Ovary (tissue), 9 donors: ENCODE measurements around the gene ZRANB2. TPM values are rescaled to one million over a fixed set of nuclear protein-coding genes. Genes with fewer than 3 reads are reported as not detected.

Experiments used
- DNase-seq, 5 donors: peaks; one replicate each; pipeline ENCODE4 v3.0.0-alpha.2; 2019 to 2020
- H3K27ac ChIP-seq, 2 donors: fragments of 200-600 bp; one replicate each; pipeline versions ENCODE4 v1.5.1 to v1.8.0; 2019 to 2022
- H3K27me3 ChIP-seq: fragments of 200-600 bp; one replicate; pipeline ENCODE4 v1.8.0; 2022
- H3K36me3 ChIP-seq: fragments of 200-600 bp; sonication (generic); one replicate; pipeline ENCODE4 v1.5.1; 2019
- H3K4me1 ChIP-seq: one replicate; pipeline ENCODE4 v1.8.1; 2013; ENCODE audit warnings: mild to moderate bottlenecking, moderate library complexity; ENCODE audit not compliant: insufficient read depth
- H3K4me3 ChIP-seq: fragments of 200-600 bp; sonication (generic); one replicate; pipeline ENCODE4 v1.5.1; 2017
- H3K9me3 ChIP-seq, 2 donors: fragments of 200-600 bp in 1 of 2; sonication (generic) in 1 of 2; one replicate each; pipeline versions ENCODE4 v1.5.1 to v1.8.1; 2013 to 2019; ENCODE audit warnings: mild to moderate bottlenecking in 1 of 2, moderate library complexity in 1 of 2
- CTCF ChIP-seq, 3 donors: fragments of 450-650 bp in 2 of 3; fragments of 200-600 bp in 1 of 3; IDR thresholded peaks; one replicate each; pipeline versions ENCODE4 v1.5.1 to v1.8.0; 2016 to 2022; ENCODE audit warnings: antibody characterized with exemption in 3 of 3, mild to moderate bottlenecking in 1 of 3
- EP300 ChIP-seq: sonication (generic); formaldehyde crosslinking; IDR thresholded peaks from one replicate; pipeline ENCODE4 v1.6.1; 2017; ENCODE audit warnings: antibody characterized with exemption
- POLR2A ChIP-seq: fragments of 450-650 bp; IDR thresholded peaks from one replicate; pipeline ENCODE4 v1.6.1; 2017; ENCODE audit warnings: antibody characterized with exemption, mild to moderate bottlenecking, moderate library complexity
- WGBS, 3 donors: extraction: QIAGEN DNeasy Blood & Tissue Kit in 1 of 3; methylation state at CpG; one replicate each; pipeline versions ENCODE4 v1.1.5 to v1.1.7; 2013 to 2017; 5-methylcytosine and 5-hydroxymethylcytosine counted together
- intact Hi-C, 4 donors: fragments of 100-400 bp; cut with DNase I; formaldehyde crosslinking; loops; one replicate each; pipeline versions ENCODE4 v1.11.0 to v1.15.1; 2022 to 2023
- polyA plus RNA-seq, 2 donors: library from polyadenylated mRNA; stranded (reverse); fragments of 200-250 nt in 1 of 2; fragments of 350-450 nt in 1 of 2; fragmentation: Illumina TruSeq in 1 of 2; extraction: RNeasy Lipid Tissue Mini Kit (QIAGEN cat#74804) in 1 of 2; gene quantifications; one replicate each; pipeline ENCODE4 v1.2.3, GENCODE V29; 2013 to 2014
- total RNA-seq, 7 donors: library from RNA; depleted of rRNA in 2 of 7; stranded (reverse); fragments of >200 nt in 2 of 7; fragmentation: NEBNext Ultra II Directional in 3 of 7; extraction: Animal tissue kit (Norgen Biotek cat#: 25700) in 3 of 7; gene quantifications; one replicate each; pipeline versions ENCODE4 v1.1.0 to v1.2.4, GENCODE V29; 2016 to 2023
- donor health status: DM: no; HTN: no; CAD: no; lungs with moderate emphysema.
- donor health status: DM: no; HTN: no; CAD: no.
- donor health status: Bipolar disorder and iron deficiency.
- donor health status: DM: yes; HTN: yes; CAD: no.
- donor health status: DM: no; HTN: no; CAD: no.
- donor health status: DM: yes; HTN: yes; CAD: no.

ZRANB2 gene
- total and polyA plus RNA-seq, 9 donors = 53.4 to 109 (median 84.7) TPM

- DNase-seq = no peak
- H3K36me3 ChIP-seq = no peaks in the 10 kb centered on the region
- no peaks in the 10 kb centered on the region for H3K27me3 ChIP-seq
- WGBS, 3 donors = 97 to 98% (median 97%) methylated on average over 1 of the region's 1 CpG
- H3K4me1 ChIP-seq = no peaks in the 10 kb centered on the region
- H3K27ac ChIP-seq = no peak overlapping the region
- TF ChIP-seq CTCF (IDR thresholded peaks at IDR 0.05) (no peak), EP300 (no peak), POLR2A (no peak)
- H3K4me3 ChIP-seq = no peak overlapping the region
- intact Hi-C loops = no loop called here
- no peaks in the 10 kb centered on the region for H3K9me3 ChIP-seq
Observed at GRCh38 chr1:71033136-71033535, 47.7 kb downstream of the ZRANB2 start.

- Histone ChIP-seq H3K36me3 (no peaks in the 10 kb centered on the region), H3K4me1 (no peaks in the 10 kb centered on the region), H3K4me3 (no peak overlapping the region), H3K27me3 (no peaks in the 10 kb centered on the region), H3K9me3 (no peaks in the 10 kb centered on the region), H3K27ac (no peak overlapping the region)
- no peak for DNase-seq
- intact Hi-C loops = no loop called here
- no peak for TF ChIP-seq CTCF (IDR thresholded peaks at IDR 0.05)
- no peak for TF ChIP-seq EP300
- no peak for TF ChIP-seq POLR2A
Observed at GRCh38 chr1:71031426-71031825, 49.4 kb downstream of the ZRANB2 start.

GRCh38 chr1:71030026-71030425 lies 50.8 kb downstream of the ZRANB2 start:
- no peaks in the 10 kb centered on the region for H3K9me3 ChIP-seq
- H3K27me3 ChIP-seq = no peaks in the 10 kb centered on the region
- H3K36me3 ChIP-seq = no peaks in the 10 kb centered on the region
- intact Hi-C loops = no loop called here
- no peak overlapping the region for H3K27ac ChIP-seq
- H3K4me1 ChIP-seq = no peaks in the 10 kb centered on the region
- no peak for TF ChIP-seq EP300
- TF ChIP-seq CTCF (IDR thresholded peaks at IDR 0.05) = no peak
- no peak for TF ChIP-seq POLR2A
- H3K4me3 ChIP-seq = no peak overlapping the region
- WGBS, 3 donors = 81 to 84% (median 81%) methylated on average over 1 of the region's 1 CpG
- no peak for DNase-seq

GRCh38 chr1:71028981-71029380 lies 51.9 kb downstream of the ZRANB2 start:
- H3K27me3 ChIP-seq = no peaks in the 10 kb centered on the region
- no peaks in the 10 kb centered on the region for H3K36me3 ChIP-seq
- TF ChIP-seq EP300 (no peak), POLR2A (no peak), CTCF (IDR thresholded peaks at IDR 0.05) (no peak)
- H3K4me1 ChIP-seq = no peaks in the 10 kb centered on the region
- no peaks in the 10 kb centered on the region for H3K9me3 ChIP-seq
- no peak for DNase-seq
- WGBS, 3 donors = 81 to 94% (median 93%) methylated on average over 1 of the region's 1 CpG
- H3K4me3 ChIP-seq = no peak overlapping the region
- no peak overlapping the region for H3K27ac ChIP-seq
- intact Hi-C loops = no loop called here

- 86 to 89% (median 88%) methylated on average over 7 of the region's 7 CpGs for WGBS, 3 donors
- TF ChIP-seq EP300 (no peak), CTCF (IDR thresholded peaks at IDR 0.05) (no peak), POLR2A (no peak)
- DNase-seq = no peak
Observed at GRCh38 chr1:71027991-71028390, 52.8 kb downstream of the ZRANB2 start.

More at GRCh38 chr1:71027991-71028390, 52.8 kb downstream of the ZRANB2 start:
- H3K36me3 ChIP-seq = no peaks in the 10 kb centered on the region
- no peak overlapping the region for H3K27ac ChIP-seq
- H3K4me3 ChIP-seq = no peak overlapping the region
- no peaks in the 10 kb centered on the region for H3K27me3 ChIP-seq
- no peaks in the 10 kb centered on the region for H3K4me1 ChIP-seq
- no peaks in the 10 kb centered on the region for H3K9me3 ChIP-seq
- intact Hi-C loops = no loop called here
